ENCODE data around the gene SLC13A4. TPM values are rescaled to one million over a fixed set of nuclear protein-coding genes. Genes with fewer than 3 reads are reported as not detected.
"Not testable (repeated sequence)": the region's sequence is repeated elsewhere in the genome, so short reads cannot be mapped to it uniquely, and the experiment has no call there.

The SLC13A4 gene
- total RNA-seq, 8 experiments from 2014 or later: 0.60 to 6.5 (median 1.7) TPM

GRCh38 chr7:135661311-135662122 is 66.5 kb downstream of the SLC13A4 start:
- peak overlapping the region; percentile 5 to 83 for H3K27ac ChIP-seq
- 83 to 100% (median 92%) methylated on average over 1 to 7 of the region's 14 CpGs; no CpG with 5 or more reads in 2 of the 10 experiments for WGBS, 10 experiments
- peak overlapping the region; percentile 84 to 97 (median 88) for H3K4me3 ChIP-seq
- in situ Hi-C loops (cut with MboI; ENCODE audit: low pct_unique_long_range_greater_than_20kb in 2 of 9, low sequenced_read_pairs in 9 of 9, unreplicated experiment in 9 of 9): loop anchor here in 1 of 9 experiments (25.0 kb wide), 1 partner anchor 351 kb away; no protein-coding TSS in a partner anchor
- ATAC-seq (replicated peaks in 6 of 8): peak in 2 of 8 experiments; percentile 1 to 4
- peaks cover 11 to 12% of the 10 kb centered on the region in 2 donors for H3K4me1 ChIP-seq (replicated peaks in 1 of 2)

- ATAC-seq (replicated peaks in 6 of 8): no peak
- no peak overlapping the region for H3K27ac ChIP-seq
- H3K4me3 ChIP-seq: no peak overlapping the region
- peaks cover 11% of the 10 kb centered on the region in 2 donors for H3K4me1 ChIP-seq (replicated peaks in 1 of 2)
- in situ Hi-C loops (cut with MboI; ENCODE audit: low pct_unique_long_range_greater_than_20kb in 2 of 9, low sequenced_read_pairs in 9 of 9, unreplicated experiment in 9 of 9): loop anchor here in 1 of 9 experiments (25.0 kb wide), 1 partner anchor 353 kb away; no protein-coding TSS in a partner anchor
- 20 to 91% (median 67%) methylated on average over 1 to 8 of the region's 9 CpGs; no CpG with 5 or more reads in 1 of the 10 experiments for WGBS, 10 experiments
Observed at GRCh38 chr7:135659159-135659846, 68.7 kb downstream of the SLC13A4 start.

GRCh38 chr7:135658564-135658963 is 69.4 kb downstream of the SLC13A4 start:
- H3K4me1 ChIP-seq (replicated peaks in 1 of 2): peaks cover 5 to 8% of the 10 kb centered on the region in 2 donors
- no peak overlapping the region for H3K4me3 ChIP-seq
- no peak overlapping the region for H3K27ac ChIP-seq
- 62 to 100% (median 89%) methylated on average over 2 to 5 of the region's 5 CpGs for WGBS, 10 experiments
- no peak for ATAC-seq (replicated peaks in 6 of 8)
- in situ Hi-C loops (cut with MboI; ENCODE audit: low pct_unique_long_range_greater_than_20kb in 2 of 9, low sequenced_read_pairs in 9 of 9, unreplicated experiment in 9 of 9): loop anchor here in 1 of 9 experiments (25.0 kb wide), 1 partner anchor 354 kb away; no protein-coding TSS in a partner anchor

GRCh38 chr7:135653340-135654080 is 74.5 kb downstream of the SLC13A4 start:
- Histone ChIP-seq H3K27ac (no peak overlapping the region), H3K4me3 (no peak overlapping the region), H3K4me1 (replicated peaks in 1 of 2) (peaks cover 0 to 4% of the 10 kb centered on the region in 2 donors)
- WGBS, 10 experiments: 26 to 97% (median 71%) methylated on average over 2 to 12 of the region's 12 CpGs
- in situ Hi-C loops (cut with MboI; ENCODE audit: low pct_unique_long_range_greater_than_20kb in 2 of 9, low sequenced_read_pairs in 9 of 9, unreplicated experiment in 9 of 9): loop anchor here in 1 of 9 experiments (25.0 kb wide), 1 partner anchor 359 kb away; no protein-coding TSS in a partner anchor
- ATAC-seq (replicated peaks in 6 of 8): peak in 4 of 8 experiments; percentile 33 to 90 (median 62)

- Histone ChIP-seq H3K4me3 (no peak overlapping the region), H3K27ac (no peak overlapping the region), H3K4me1 (replicated peaks in 1 of 2) (peaks cover 0 to 4% of the 10 kb centered on the region in 2 donors)
- ATAC-seq (replicated peaks in 6 of 8): peak in 2 of 8 experiments; percentile 63 to 82
- in situ Hi-C loops (cut with MboI; ENCODE audit: low pct_unique_long_range_greater_than_20kb in 2 of 9, low sequenced_read_pairs in 9 of 9, unreplicated experiment in 9 of 9): loop anchor here in 1 of 9 experiments (25.0 kb wide), 1 partner anchor 361 kb away; no protein-coding TSS in a partner anchor
- 24 to 95% (median 87%) methylated on average over 2 to 11 of the region's 15 CpGs; no CpG with 5 or more reads in 1 of the 10 experiments for WGBS, 10 experiments
Observed at GRCh38 chr7:135650831-135651573, 77.0 kb downstream of the SLC13A4 start.

- 79 to 100% (median 94%) methylated on average over 3 to 7 of the region's 7 CpGs for WGBS, 10 experiments
- Histone ChIP-seq H3K27ac (no peak overlapping the region), H3K4me1 (replicated peaks in 1 of 2) (peaks cover 0 to 2% of the 10 kb centered on the region in 2 donors), H3K4me3 (no peak overlapping the region)
- ATAC-seq (replicated peaks in 6 of 8): no peak
- in situ Hi-C loops (cut with MboI; ENCODE audit: low pct_unique_long_range_greater_than_20kb in 2 of 9, low sequenced_read_pairs in 9 of 9, unreplicated experiment in 9 of 9): no loop called here
Observed at GRCh38 chr7:135648235-135648634, 79.8 kb downstream of the SLC13A4 start.

- Histone ChIP-seq H3K4me3 (no peak overlapping the region), H3K4me1 (replicated peaks in 1 of 2) (no peaks in the 10 kb centered on the region), H3K27ac (no peak overlapping the region)
- no peak for ATAC-seq (replicated peaks in 6 of 8)
- in situ Hi-C loops (cut with MboI; ENCODE audit: low pct_unique_long_range_greater_than_20kb in 2 of 9, low sequenced_read_pairs in 9 of 9, unreplicated experiment in 9 of 9): no loop called here
- WGBS, 10 experiments: no CpG with 5 or more reads among the region's 1 CpG
Observed at GRCh38 chr7:135647755-135648154, 80.2 kb downstream of the SLC13A4 start.

- ATAC-seq (replicated peaks in 6 of 8): peak in 4 of 8 experiments; percentile 47 to 81 (median 60)
- no peak overlapping the region for H3K4me3 ChIP-seq
- 40 to 100% (median 60%) methylated on average over 1 to 6 of the region's 6 CpGs; no CpG with 5 or more reads in 1 of the 10 experiments for WGBS, 10 experiments
- in situ Hi-C loops (cut with MboI; ENCODE audit: low pct_unique_long_range_greater_than_20kb in 2 of 9, low sequenced_read_pairs in 9 of 9, unreplicated experiment in 9 of 9): no loop called here
- H3K27ac ChIP-seq: no peak overlapping the region
- no peaks in the 10 kb centered on the region for H3K4me1 ChIP-seq (replicated peaks in 1 of 2)
Observed at GRCh38 chr7:135645296-135645904, 82.6 kb downstream of the SLC13A4 start.

GRCh38 chr7:135644729-135645128 is 83.3 kb downstream of the SLC13A4 start:
- in situ Hi-C loops (cut with MboI; ENCODE audit: low pct_unique_long_range_greater_than_20kb in 2 of 9, low sequenced_read_pairs in 9 of 9, unreplicated experiment in 9 of 9): no loop called here
- WGBS, 10 experiments: 67 to 96% (median 78%) methylated on average over 2 to 3 of the region's 3 CpGs; no CpG with 5 or more reads in 3 of the 10 experiments
- Histone ChIP-seq H3K4me1 (replicated peaks in 1 of 2) (no peaks in the 10 kb centered on the region), H3K4me3 (no peak overlapping the region), H3K27ac (no peak overlapping the region)
- ATAC-seq (replicated peaks in 6 of 8): no peak

GRCh38 chr7:135644154-135644553 is 83.8 kb downstream of the SLC13A4 start:
- no peak for ATAC-seq (replicated peaks in 6 of 8)
- no peaks in the 10 kb centered on the region for H3K4me1 ChIP-seq (replicated peaks in 1 of 2)
- H3K27ac ChIP-seq: no peak overlapping the region
- 77 to 100% (median 100%) methylated on average over 1 to 3 of the region's 3 CpGs; no CpG with 5 or more reads in 4 of the 10 experiments for WGBS, 10 experiments
- in situ Hi-C loops (cut with MboI; ENCODE audit: low pct_unique_long_range_greater_than_20kb in 2 of 9, low sequenced_read_pairs in 9 of 9, unreplicated experiment in 9 of 9): no loop called here
- H3K4me3 ChIP-seq: no peak overlapping the region

GRCh38 chr7:135639690-135640089 is 88.3 kb downstream of the SLC13A4 start:
- in situ Hi-C loops (cut with MboI; ENCODE audit: low pct_unique_long_range_greater_than_20kb in 2 of 9, low sequenced_read_pairs in 9 of 9, unreplicated experiment in 9 of 9); H3K4me3 ChIP-seq; H3K27ac ChIP-seq; ATAC-seq (replicated peaks in 6 of 8); H3K4me1 ChIP-seq (replicated peaks in 1 of 2): not testable (repeated sequence)

All from motor neuron (in vitro differentiated cells).